ENCODE results near the gene PDGFA. TPM values are rescaled to one million over a fixed set of nuclear protein-coding genes. Genes with fewer than 3 reads are reported as not detected.

PDGFA gene
- total and polyA plus RNA-seq, 4 donors, result 25.5 to 76.8 (median 58.3) TPM

- Histone ChIP-seq H3K27ac (ENCODE audit: low read depth, low read length) (no peak overlapping the region), H3K36me3 (ENCODE audit: control insufficient read depth, insufficient read depth, low read length) (no peaks in the 10 kb centered on the region), H3K9me3 (ENCODE audit: control insufficient read depth, insufficient read depth, low read length) (no peaks in the 10 kb centered on the region), H3K4me3 (ENCODE audit: low read depth, low read length) (no peak overlapping the region), H3K27me3 (ENCODE audit: control insufficient read depth, insufficient read depth, low read length) (peaks cover 8% of the 10 kb centered on the region), H3K4me1 (ENCODE audit: control insufficient read depth, insufficient read depth, low read length) (peaks cover 22% of the 10 kb centered on the region)
- 88% methylated on average over 10 of the region's 15 CpGs for WGBS (ENCODE audit: insufficient coverage)
- no peak for DNase-seq (ENCODE audit: low read depth in 4 of 6, low spot score in 6 of 6)
These were observed 43.6 kb downstream of the PDGFA start for GRCh38 chr7:475951-476441.

GRCh38 chr7:475425-475728 lies 44.3 kb downstream of the PDGFA start:
- H3K4me3 ChIP-seq (ENCODE audit: low read depth, low read length), result no peak overlapping the region
- no peaks in the 10 kb centered on the region for H3K36me3 ChIP-seq (ENCODE audit: control insufficient read depth, insufficient read depth, low read length)
- H3K27ac ChIP-seq (ENCODE audit: low read depth, low read length), result no peak overlapping the region
- whole genome bisulfite sequencing (ENCODE audit: insufficient coverage), result 96% methylated on average over 5 of the region's 7 CpGs
- H3K9me3 ChIP-seq (ENCODE audit: control insufficient read depth, insufficient read depth, low read length), result no peaks in the 10 kb centered on the region
- no peak for DNase-seq (ENCODE audit: low read depth in 4 of 6, low spot score in 6 of 6)
- peaks cover 3% of the 10 kb centered on the region for H3K27me3 ChIP-seq (ENCODE audit: control insufficient read depth, insufficient read depth, low read length)
- H3K4me1 ChIP-seq (ENCODE audit: control insufficient read depth, insufficient read depth, low read length), result peaks cover 16% of the 10 kb centered on the region

- H3K4me1 ChIP-seq (ENCODE audit: control insufficient read depth, insufficient read depth, low read length), result peaks cover 14% of the 10 kb centered on the region
- H3K27ac ChIP-seq (ENCODE audit: low read depth, low read length), result no peak overlapping the region
- no peaks in the 10 kb centered on the region for H3K9me3 ChIP-seq (ENCODE audit: control insufficient read depth, insufficient read depth, low read length)
- no peak for DNase-seq (ENCODE audit: low read depth in 4 of 6, low spot score in 6 of 6)
- H3K27me3 ChIP-seq (ENCODE audit: control insufficient read depth, insufficient read depth, low read length), result no peaks in the 10 kb centered on the region
- no peak overlapping the region for H3K4me3 ChIP-seq (ENCODE audit: low read depth, low read length)
- 81% methylated on average over 15 of the region's 23 CpGs for WGBS (ENCODE audit: insufficient coverage)
- no peaks in the 10 kb centered on the region for H3K36me3 ChIP-seq (ENCODE audit: control insufficient read depth, insufficient read depth, low read length)
These were observed 44.8 kb downstream of the PDGFA start for GRCh38 chr7:474605-475424.

- no peak for DNase-seq (ENCODE audit: low read depth in 4 of 6, low spot score in 6 of 6)
These were observed 45.6 kb downstream of the PDGFA start for GRCh38 chr7:473870-474604.

GRCh38 chr7:473211-473734 lies 46.4 kb downstream of the PDGFA start:
- Histone ChIP-seq H3K27me3 (ENCODE audit: control insufficient read depth, insufficient read depth, low read length) (no peaks in the 10 kb centered on the region), H3K4me3 (ENCODE audit: low read depth, low read length) (no peak overlapping the region), H3K27ac (ENCODE audit: low read depth, low read length) (no peak overlapping the region), H3K9me3 (ENCODE audit: control insufficient read depth, insufficient read depth, low read length) (no peaks in the 10 kb centered on the region), H3K36me3 (ENCODE audit: control insufficient read depth, insufficient read depth, low read length) (no peaks in the 10 kb centered on the region), H3K4me1 (ENCODE audit: control insufficient read depth, insufficient read depth, low read length) (peaks cover 13% of the 10 kb centered on the region)
- no peak for DNase-seq (ENCODE audit: low read depth in 4 of 6, low spot score in 6 of 6)
- WGBS (ENCODE audit: insufficient coverage), result 89% methylated on average over 18 of the region's 18 CpGs

More at GRCh38 chr7:473870-474604, 45.6 kb downstream of the PDGFA start:
- peaks cover 13% of the 10 kb centered on the region for H3K4me1 ChIP-seq (ENCODE audit: control insufficient read depth, insufficient read depth, low read length)
- H3K36me3 ChIP-seq (ENCODE audit: control insufficient read depth, insufficient read depth, low read length), result no peaks in the 10 kb centered on the region
- no peak overlapping the region for H3K4me3 ChIP-seq (ENCODE audit: low read depth, low read length)
- no peaks in the 10 kb centered on the region for H3K9me3 ChIP-seq (ENCODE audit: control insufficient read depth, insufficient read depth, low read length)
- 96% methylated on average over 9 of the region's 14 CpGs for WGBS (ENCODE audit: insufficient coverage)
- H3K27ac ChIP-seq (ENCODE audit: low read depth, low read length), result no peak overlapping the region
- H3K27me3 ChIP-seq (ENCODE audit: control insufficient read depth, insufficient read depth, low read length), result no peaks in the 10 kb centered on the region

- DNase-seq (ENCODE audit: low read depth in 4 of 6, low spot score in 6 of 6), result no peak
- WGBS (ENCODE audit: insufficient coverage), result 100% methylated on average over 2 of the region's 4 CpGs
- Histone ChIP-seq H3K27ac (ENCODE audit: low read depth, low read length) (no peak overlapping the region), H3K4me1 (ENCODE audit: control insufficient read depth, insufficient read depth, low read length) (peaks cover 13% of the 10 kb centered on the region), H3K9me3 (ENCODE audit: control insufficient read depth, insufficient read depth, low read length) (no peaks in the 10 kb centered on the region), H3K4me3 (ENCODE audit: low read depth, low read length) (no peak overlapping the region), H3K27me3 (ENCODE audit: control insufficient read depth, insufficient read depth, low read length) (no peaks in the 10 kb centered on the region), H3K36me3 (ENCODE audit: control insufficient read depth, insufficient read depth, low read length) (no peaks in the 10 kb centered on the region)
These were observed 47.0 kb downstream of the PDGFA start for GRCh38 chr7:472640-472957.

- peak in 1 of 6 donors; percentile 34 for DNase-seq (ENCODE audit: low read depth in 4 of 6, low spot score in 6 of 6)
- H3K4me3 ChIP-seq (ENCODE audit: low read depth, low read length), result no peak overlapping the region
- no peaks in the 10 kb centered on the region for H3K27me3 ChIP-seq (ENCODE audit: control insufficient read depth, insufficient read depth, low read length)
- no peaks in the 10 kb centered on the region for H3K36me3 ChIP-seq (ENCODE audit: control insufficient read depth, insufficient read depth, low read length)
- H3K9me3 ChIP-seq (ENCODE audit: control insufficient read depth, insufficient read depth, low read length), result no peaks in the 10 kb centered on the region
- peak overlapping the region; percentile 15 for H3K27ac ChIP-seq (ENCODE audit: low read depth, low read length)
- WGBS (ENCODE audit: insufficient coverage), result 75% methylated on average over 21 of the region's 26 CpGs
- H3K4me1 ChIP-seq (ENCODE audit: control insufficient read depth, insufficient read depth, low read length), result peaks cover 13% of the 10 kb centered on the region
These were observed 47.6 kb downstream of the PDGFA start for GRCh38 chr7:471866-472639.

- no peak overlapping the region for H3K4me3 ChIP-seq (ENCODE audit: low read depth, low read length)
These were observed 48.3 kb downstream of the PDGFA start for GRCh38 chr7:471191-471865.

GRCh38 chr7:469563-469961 lies 50.1 kb downstream of the PDGFA start:
- WGBS (ENCODE audit: insufficient coverage), result 91% methylated on average over 14 of the region's 17 CpGs
- Histone ChIP-seq H3K27ac (ENCODE audit: low read depth, low read length) (peak overlapping the region; percentile 19), H3K4me3 (ENCODE audit: low read depth, low read length) (no peak overlapping the region), H3K4me1 (ENCODE audit: control insufficient read depth, insufficient read depth, low read length) (peaks cover 24% of the 10 kb centered on the region), H3K36me3 (ENCODE audit: control insufficient read depth, insufficient read depth, low read length) (no peaks in the 10 kb centered on the region), H3K9me3 (ENCODE audit: control insufficient read depth, insufficient read depth, low read length) (no peaks in the 10 kb centered on the region), H3K27me3 (ENCODE audit: control insufficient read depth, insufficient read depth, low read length) (no peaks in the 10 kb centered on the region)
- no peak for DNase-seq (ENCODE audit: low read depth in 4 of 6, low spot score in 6 of 6)

More at GRCh38 chr7:471191-471865, 48.3 kb downstream of the PDGFA start:
- DNase-seq (ENCODE audit: low read depth in 4 of 6, low spot score in 6 of 6), result no peak
- Histone ChIP-seq H3K27me3 (ENCODE audit: control insufficient read depth, insufficient read depth, low read length) (no peaks in the 10 kb centered on the region), H3K9me3 (ENCODE audit: control insufficient read depth, insufficient read depth, low read length) (no peaks in the 10 kb centered on the region), H3K27ac (ENCODE audit: low read depth, low read length) (peak overlapping the region; percentile 15), H3K4me1 (ENCODE audit: control insufficient read depth, insufficient read depth, low read length) (peaks cover 13% of the 10 kb centered on the region), H3K36me3 (ENCODE audit: control insufficient read depth, insufficient read depth, low read length) (no peaks in the 10 kb centered on the region)
- WGBS (ENCODE audit: insufficient coverage), result 89% methylated on average over 17 of the region's 21 CpGs

Measured in spinal cord (tissue), 10 donors.